Thoracic aorta endothelial cell (primary cell): ENCODE results near the gene KCNJ18. TPM values are rescaled to one million over a fixed set of nuclear protein-coding genes. Genes with fewer than 3 reads are reported as not detected.

Experiments
- total RNA-seq: library from RNA; depleted of rRNA; stranded (reverse); fragments of >200 nt; gene quantifications from 2 replicates; pipeline ENCODE4 v1.2.3, GENCODE V29; 2012

KCNJ18 gene
- not detected in 2 replicates for total RNA-seq

GRCh38 chr17:21691883-21692703 lies at the start of gene KCNJ18:
KCNJ18 (plus strand) TSS chr17:21692523; CDS start chr17:21702787, 10,264 bp downstream.

